ENCODE measurements around the gene ADSS1. TPM values are rescaled to one million over a fixed set of nuclear protein-coding genes. Genes with fewer than 3 reads are reported as not detected.

Gene ADSS1
- total RNA-seq, 1 donor from 2014 or later = 5.5 TPM

- H3K9me3 ChIP-seq = no peaks in the 10 kb centered on the region
- DNase-seq (no peak), ATAC-seq (no peak)
- no peak overlapping the region for H3K4me3 ChIP-seq
- intact Hi-C loops (cut with DNase I) = no loop called here
- TF ChIP-seq CTCF (IDR thresholded peaks at IDR 0.05) = no peak
- H3K4me1 ChIP-seq = no peaks in the 10 kb centered on the region
- H3K36me3 ChIP-seq = peaks cover 45% of the 10 kb centered on the region
- no peaks in the 10 kb centered on the region for H3K27me3 ChIP-seq
- no peak overlapping the region for H3K27ac ChIP-seq
Measured at GRCh38 chr14:104778694-104779331, 54.8 kb downstream of the ADSS1 start.

GRCh38 chr14:104779776-104780512 is 55.9 kb downstream of the ADSS1 start:
- peaks cover 10% of the 10 kb centered on the region for H3K4me1 ChIP-seq
- intact Hi-C loops (cut with DNase I) = no loop called here

GRCh38 chr14:104780513-104781030 is 56.5 kb downstream of the ADSS1 start:
- no peak overlapping the region for H3K27ac ChIP-seq
- H3K9me3 ChIP-seq = no peaks in the 10 kb centered on the region
- ATAC-seq (no peak), DNase-seq (no peak)
- TF ChIP-seq CTCF (IDR thresholded peaks at IDR 0.05) = no peak
- H3K27me3 ChIP-seq = no peaks in the 10 kb centered on the region
- intact Hi-C loops (cut with DNase I) = no loop called here
- peaks cover 31% of the 10 kb centered on the region for H3K36me3 ChIP-seq
- H3K4me1 ChIP-seq = peaks cover 17% of the 10 kb centered on the region
- no peak overlapping the region for H3K4me3 ChIP-seq

More at GRCh38 chr14:104779776-104780512, 55.9 kb downstream of the ADSS1 start:
- H3K27ac ChIP-seq = no peak overlapping the region
- TF ChIP-seq CTCF (IDR thresholded peaks at IDR 0.05) = no peak
- ATAC-seq (no peak), DNase-seq (no peak)
- H3K4me3 ChIP-seq = no peak overlapping the region
- H3K9me3 ChIP-seq = no peaks in the 10 kb centered on the region
- peaks cover 37% of the 10 kb centered on the region for H3K36me3 ChIP-seq
- no peaks in the 10 kb centered on the region for H3K27me3 ChIP-seq

- H3K36me3 ChIP-seq = peaks cover 28% of the 10 kb centered on the region
- no peak for ATAC-seq
- TF ChIP-seq CTCF (IDR thresholded peaks at IDR 0.05) = no peak
- DNase-seq = no peak
- intact Hi-C loops (cut with DNase I) = no loop called here
- no peaks in the 10 kb centered on the region for H3K9me3 ChIP-seq
- peaks cover 26% of the 10 kb centered on the region for H3K4me1 ChIP-seq
- no peak overlapping the region for H3K27ac ChIP-seq
- H3K27me3 ChIP-seq = no peaks in the 10 kb centered on the region
- H3K4me3 ChIP-seq = no peak overlapping the region
Measured at GRCh38 chr14:104781271-104782077, 57.4 kb downstream of the ADSS1 start.

- no peak overlapping the region for H3K4me3 ChIP-seq
- no peak for TF ChIP-seq CTCF (IDR thresholded peaks at IDR 0.05)
- H3K36me3 ChIP-seq = peaks cover 27% of the 10 kb centered on the region
Measured at GRCh38 chr14:104782086-104782807, 58.2 kb downstream of the ADSS1 start.

More at GRCh38 chr14:104782086-104782807, 58.2 kb downstream of the ADSS1 start:
- peaks cover 33% of the 10 kb centered on the region for H3K4me1 ChIP-seq
- intact Hi-C loops (cut with DNase I) = no loop called here
- H3K27ac ChIP-seq = no peak overlapping the region
- H3K27me3 ChIP-seq = no peaks in the 10 kb centered on the region
- ATAC-seq (no peak), DNase-seq (no peak)
- no peaks in the 10 kb centered on the region for H3K9me3 ChIP-seq

Data from upper lobe of right lung (tissue), 1 donor.